NCI-H524 (cell line): ENCODE results near the gene ZFTA.
"Not testable (repeated sequence)": the region's sequence is repeated elsewhere in the genome, so short reads cannot be mapped to it uniquely, and the experiment has no call there.

Experiments used
- DNase-seq, 2 experiments: peaks; one replicate each; lab custom pipeline; 2025; lab: John Stamatoyannopoulos, UW

Gene ZFTA

GRCh38 chr11:63775191-63775590 is 6.6 kb upstream of the ZFTA start:
- no peak for DNase-seq

- not testable (repeated sequence) for DNase-seq
Observed at GRCh38 chr11:63771741-63772318, 3.3 kb upstream of the ZFTA start.

GRCh38 chr11:63770763-63771162 is 2.2 kb upstream of the ZFTA start:
- DNase-seq: no peak

- peak in 1 of 2 experiments; percentile 30 for DNase-seq
Observed at GRCh38 chr11:63769714-63770455, 1.3 kb upstream of the ZFTA start.

GRCh38 chr11:63769042-63769713 is 603 bp upstream of the ZFTA start:
- peak in 1 of 2 experiments; percentile 39 for DNase-seq

- peak; percentile 12 to 57 for DNase-seq
Observed at GRCh38 chr11:63767565-63768236, 874 bp downstream of the ZFTA start.

- DNase-seq: no peak
Observed at GRCh38 chr11:63767267-63767564, 1.4 kb downstream of the ZFTA start.

- no peak for DNase-seq
Observed at GRCh38 chr11:63766531-63767235, 1.9 kb downstream of the ZFTA start.

- DNase-seq: no peak
Observed at GRCh38 chr11:63765688-63766241, 2.8 kb downstream of the ZFTA start.

GRCh38 chr11:63764679-63765647 is 3.6 kb downstream of the ZFTA start:
- DNase-seq: no peak

GRCh38 chr11:63764340-63764678 is 4.3 kb downstream of the ZFTA start:
- DNase-seq: no peak

- no peak for DNase-seq
Observed at GRCh38 chr11:63763496-63764339, 4.9 kb downstream of the ZFTA start.

- peak in 1 of 2 experiments; percentile 20 for DNase-seq
Observed at GRCh38 chr11:63762654-63763495, 5.7 kb downstream of the ZFTA start.

- no peak for DNase-seq
Observed at GRCh38 chr11:63761931-63762653, 6.5 kb downstream of the ZFTA start.

- no peak for DNase-seq
Observed at GRCh38 chr11:63761188-63761587, 7.4 kb downstream of the ZFTA start.

- no peak for DNase-seq
Observed at GRCh38 chr11:63760487-63761079, 8.0 kb downstream of the ZFTA start.

GRCh38 chr11:63756919-63757761 is 11.4 kb downstream of the ZFTA start:
- DNase-seq: no peak
